ENCODE data around the gene MAP4. TPM values are rescaled to one million over a fixed set of nuclear protein-coding genes. Genes with fewer than 3 reads are reported as not detected.
"Not testable (repeated sequence)": the region's sequence is repeated elsewhere in the genome, so short reads cannot be mapped to it uniquely, and the experiment has no call there.

Gene MAP4
- total RNA-seq, 2 donors from 2014 or later: 80.6 to 89.7 TPM

- Mint-ChIP-seq H3K27me3 (no peaks in the 10 kb centered on the region), H3K27ac (no peak overlapping the region), H3K4me3 (no peak overlapping the region), H3K36me3 (ENCODE audit: low read depth) (no peaks in the 10 kb centered on the region), H3K4me1 (peaks cover 27% of the 10 kb centered on the region)
- H3K9me3 ChIP-seq (ENCODE audit: control insufficient read depth, low read length, poor library complexity, severe bottlenecking): no peaks in the 10 kb centered on the region
- no peak for ATAC-seq
- no peak for DNase-seq
Measured at GRCh38 chr3:48030188-48030587, 14.0 kb upstream of the MAP4 start.

GRCh38 chr3:48026951-48027908 is 11.0 kb upstream of the MAP4 start:
- H3K4me1 Mint-ChIP-seq: peaks cover 28% of the 10 kb centered on the region
- no peak overlapping the region for H3K4me3 Mint-ChIP-seq
- ATAC-seq: no peak
- no peaks in the 10 kb centered on the region for H3K9me3 ChIP-seq (ENCODE audit: control insufficient read depth, low read length, poor library complexity, severe bottlenecking)
- H3K27ac Mint-ChIP-seq: peak overlapping the region; percentile 56
- no peak for DNase-seq
- H3K36me3 Mint-ChIP-seq (ENCODE audit: low read depth): no peaks in the 10 kb centered on the region
- H3K27me3 Mint-ChIP-seq: no peaks in the 10 kb centered on the region

DNA sequence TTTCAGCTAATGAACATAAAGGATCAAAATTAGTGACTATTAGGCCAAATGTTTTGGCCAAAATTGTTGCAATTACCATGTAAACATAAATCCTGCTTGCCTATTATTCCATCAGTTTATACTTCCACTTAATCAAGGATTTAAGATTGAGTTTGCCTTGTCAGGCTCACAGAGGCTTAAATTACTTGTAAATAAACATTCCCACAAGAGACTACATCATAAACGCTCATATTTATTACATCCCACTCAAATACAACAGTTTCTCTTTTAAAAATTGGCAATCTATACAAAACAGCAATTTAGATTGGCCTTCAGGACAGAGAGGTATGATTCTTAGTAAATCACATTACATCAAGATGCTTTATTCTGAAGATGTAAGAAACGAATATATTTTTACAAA is 9.9 kb upstream of the MAP4 start:
- Mint-ChIP-seq H3K27ac (no peak overlapping the region), H3K36me3 (ENCODE audit: low read depth) (no peaks in the 10 kb centered on the region), H3K27me3 (no peaks in the 10 kb centered on the region), H3K4me1 (peaks cover 31% of the 10 kb centered on the region), H3K4me3 (no peak overlapping the region)
- no peaks in the 10 kb centered on the region for H3K9me3 ChIP-seq (ENCODE audit: control insufficient read depth, low read length, poor library complexity, severe bottlenecking)
- DNase-seq (no peak), ATAC-seq (no peak)

GRCh38 chr3:48024401-48024800 is 8.2 kb upstream of the MAP4 start:
- Mint-ChIP-seq H3K36me3 (ENCODE audit: low read depth) (no peaks in the 10 kb centered on the region), H3K4me3 (no peak overlapping the region), H3K27ac (no peak overlapping the region), H3K4me1 (peaks cover 28% of the 10 kb centered on the region), H3K27me3 (no peaks in the 10 kb centered on the region)
- DNase-seq (no peak), ATAC-seq (no peak)
- no peaks in the 10 kb centered on the region for H3K9me3 ChIP-seq (ENCODE audit: control insufficient read depth, low read length, poor library complexity, severe bottlenecking)

DNA sequence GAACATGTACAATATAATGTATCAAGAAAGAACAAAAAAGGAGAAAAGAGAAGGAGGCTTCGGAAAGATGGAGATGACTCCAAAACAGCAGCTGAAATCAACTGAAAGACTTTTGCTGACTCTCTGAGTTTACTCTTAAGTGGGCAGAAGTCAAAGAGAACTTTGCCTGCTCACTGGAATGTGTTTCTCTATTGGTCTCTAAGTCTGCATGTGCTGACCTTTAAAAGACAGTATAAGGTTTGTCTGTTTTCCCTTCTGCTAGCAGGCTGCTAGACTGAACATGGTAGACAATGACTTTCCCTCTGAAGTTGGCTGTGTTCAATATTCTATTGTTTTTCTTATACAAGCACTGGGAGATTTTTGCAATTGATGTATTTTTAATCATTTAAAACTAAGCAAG is 7.2 kb upstream of the MAP4 start:
- ATAC-seq (no peak), DNase-seq (no peak)

DNA sequence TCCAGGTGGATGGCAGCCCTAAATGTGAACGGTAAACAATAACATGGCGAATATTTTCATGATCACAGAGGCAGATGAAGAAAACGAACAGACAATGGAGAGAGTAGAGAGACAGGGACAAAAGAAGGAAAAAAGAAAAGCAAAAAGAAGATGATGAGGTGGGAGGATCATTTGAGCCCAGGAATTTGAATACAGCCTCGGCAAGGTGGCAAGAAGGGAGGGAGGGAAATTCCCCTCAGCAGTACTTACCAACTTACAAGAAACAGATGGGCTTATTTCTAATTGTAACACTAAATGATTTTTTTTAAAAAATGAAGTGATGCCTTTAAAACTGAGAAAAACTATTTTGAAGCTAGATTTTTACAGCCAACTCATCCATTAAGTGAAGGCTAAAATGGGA is 6.0 kb upstream of the MAP4 start:
- Mint-ChIP-seq H3K36me3 (ENCODE audit: low read depth) (no peaks in the 10 kb centered on the region), H3K27ac (peak overlapping the region; percentile 74), H3K27me3 (no peaks in the 10 kb centered on the region), H3K4me1 (peaks cover 27% of the 10 kb centered on the region), H3K4me3 (no peak overlapping the region)
- no peaks in the 10 kb centered on the region for H3K9me3 ChIP-seq (ENCODE audit: control insufficient read depth, low read length, poor library complexity, severe bottlenecking)
- no peak for ATAC-seq
- DNase-seq: no peak

More for the DNA sequence above, 7.2 kb upstream of the MAP4 start:
- no peak overlapping the region for H3K27ac Mint-ChIP-seq
- peaks cover 28% of the 10 kb centered on the region for H3K4me1 Mint-ChIP-seq
- no peak overlapping the region for H3K4me3 Mint-ChIP-seq
- no peaks in the 10 kb centered on the region for H3K36me3 Mint-ChIP-seq (ENCODE audit: low read depth)
- no peaks in the 10 kb centered on the region for H3K9me3 ChIP-seq (ENCODE audit: control insufficient read depth, low read length, poor library complexity, severe bottlenecking)
- no peaks in the 10 kb centered on the region for H3K27me3 Mint-ChIP-seq

DNA sequence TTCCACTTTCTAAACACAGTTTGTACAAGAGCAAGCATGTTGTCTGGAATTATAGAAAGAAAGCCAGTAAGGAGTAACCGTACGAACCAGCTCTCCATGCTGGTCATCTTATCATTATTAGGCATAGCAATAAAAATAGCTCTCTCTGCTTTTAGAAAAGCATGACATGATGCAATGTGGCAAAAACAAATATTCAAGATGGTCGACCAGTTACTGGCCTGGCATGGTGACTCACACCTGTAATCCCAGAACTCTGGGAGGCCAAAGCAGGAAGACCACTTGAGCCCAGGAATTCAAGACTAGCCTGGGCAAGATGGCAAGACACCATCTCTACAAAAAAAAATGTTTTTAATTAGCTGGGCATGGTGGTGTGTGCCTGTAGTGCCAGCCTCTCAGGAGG is 2.6 kb upstream of the MAP4 start:
- no peaks in the 10 kb centered on the region for H3K9me3 ChIP-seq (ENCODE audit: control insufficient read depth, low read length, poor library complexity, severe bottlenecking)
- ATAC-seq (no peak), DNase-seq (no peak)
- Mint-ChIP-seq H3K27ac (peak overlapping the region; percentile 67), H3K4me1 (peaks cover 40% of the 10 kb centered on the region), H3K4me3 (no peak overlapping the region), H3K27me3 (no peaks in the 10 kb centered on the region), H3K36me3 (ENCODE audit: low read depth) (no peaks in the 10 kb centered on the region)

- DNase-seq (no peak), ATAC-seq (no peak)
- no peaks in the 10 kb centered on the region for H3K9me3 ChIP-seq (ENCODE audit: control insufficient read depth, low read length, poor library complexity, severe bottlenecking)
- Mint-ChIP-seq H3K4me1 (peaks cover 38% of the 10 kb centered on the region), H3K4me3 (no peak overlapping the region), H3K36me3 (ENCODE audit: low read depth) (no peaks in the 10 kb centered on the region), H3K27me3 (no peaks in the 10 kb centered on the region), H3K27ac (peak overlapping the region; percentile 67)
Measured at GRCh38 chr3:48015431-48016180, 610 bp downstream of the MAP4 start.

- H3K36me3 Mint-ChIP-seq (ENCODE audit: low read depth): no peaks in the 10 kb centered on the region
- peaks cover 40% of the 10 kb centered on the region for H3K4me1 Mint-ChIP-seq
- DNase-seq (no peak), ATAC-seq (no peak)
- no peaks in the 10 kb centered on the region for H3K27me3 Mint-ChIP-seq
- H3K27ac Mint-ChIP-seq: peak overlapping the region; percentile 69
- H3K9me3 ChIP-seq (ENCODE audit: control insufficient read depth, low read length, poor library complexity, severe bottlenecking): no peaks in the 10 kb centered on the region
- no peak overlapping the region for H3K4me3 Mint-ChIP-seq
Measured at GRCh38 chr3:48014358-48014757, 1.9 kb downstream of the MAP4 start.

- no peak for DNase-seq
- ATAC-seq: peak; percentile 65
- H3K9me3 ChIP-seq (ENCODE audit: control insufficient read depth, low read length, poor library complexity, severe bottlenecking): no peaks in the 10 kb centered on the region
- H3K27me3 Mint-ChIP-seq: no peaks in the 10 kb centered on the region
- no peaks in the 10 kb centered on the region for H3K36me3 Mint-ChIP-seq (ENCODE audit: low read depth)
- peak overlapping the region; percentile 69 for H3K27ac Mint-ChIP-seq
- H3K4me1 Mint-ChIP-seq: peaks cover 38% of the 10 kb centered on the region
- peak overlapping the region; percentile 39 for H3K4me3 Mint-ChIP-seq
Measured at GRCh38 chr3:48013288-48013980, 2.8 kb downstream of the MAP4 start.

DNA sequence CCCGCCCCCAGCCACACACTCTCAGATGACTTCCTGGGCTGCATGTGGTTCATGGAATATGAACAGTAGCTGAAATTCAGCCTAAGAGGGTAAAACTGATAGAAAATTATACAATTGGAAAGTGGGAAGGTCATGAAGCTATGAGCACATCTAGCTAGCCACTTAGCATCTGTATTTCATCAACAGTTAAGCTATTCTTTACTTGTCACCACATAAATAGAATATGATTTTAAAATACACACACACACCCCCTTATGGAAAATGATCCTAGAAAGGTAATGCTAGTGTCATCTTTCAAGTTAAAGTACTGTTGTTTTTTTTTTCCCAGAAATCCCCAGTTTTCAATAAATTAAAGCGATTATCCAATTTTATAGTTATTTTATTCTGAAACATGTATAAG is 3.6 kb downstream of the MAP4 start:
- no peak overlapping the region for H3K4me3 Mint-ChIP-seq

DNA sequence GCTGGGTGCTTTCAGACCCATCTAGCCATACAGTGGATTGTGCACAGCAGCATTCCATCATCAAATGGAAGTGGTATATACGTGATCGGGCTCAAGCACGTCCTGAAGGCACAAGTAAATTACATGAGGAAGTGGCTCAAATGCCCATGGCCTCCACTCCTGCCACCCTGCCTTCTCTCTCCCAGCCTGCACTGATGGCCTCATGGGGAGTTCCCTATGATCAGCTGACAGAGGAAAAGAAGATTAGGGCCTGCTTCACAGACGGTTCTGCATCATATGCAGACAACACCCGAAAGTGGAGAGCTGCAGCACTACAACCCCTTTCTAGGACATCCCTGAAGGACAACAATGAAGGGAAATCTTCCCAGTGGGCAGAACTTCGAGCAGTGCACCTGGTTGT is 8.2 kb downstream of the MAP4 start:
- H3K4me3 Mint-ChIP-seq; H3K27ac Mint-ChIP-seq; DNase-seq; H3K9me3 ChIP-seq (ENCODE audit: control insufficient read depth, low read length, poor library complexity, severe bottlenecking); H3K27me3 Mint-ChIP-seq; H3K36me3 Mint-ChIP-seq (ENCODE audit: low read depth); ATAC-seq: not testable (repeated sequence)
- peaks cover 19% of the 10 kb centered on the region for H3K4me1 Mint-ChIP-seq

More for the DNA sequence above, 3.6 kb downstream of the MAP4 start:
- H3K4me1 Mint-ChIP-seq: peaks cover 40% of the 10 kb centered on the region
- DNase-seq (no peak), ATAC-seq (no peak)
- no peaks in the 10 kb centered on the region for H3K27me3 Mint-ChIP-seq
- no peaks in the 10 kb centered on the region for H3K9me3 ChIP-seq (ENCODE audit: control insufficient read depth, low read length, poor library complexity, severe bottlenecking)
- no peak overlapping the region for H3K27ac Mint-ChIP-seq
- no peaks in the 10 kb centered on the region for H3K36me3 Mint-ChIP-seq (ENCODE audit: low read depth)

DNA sequence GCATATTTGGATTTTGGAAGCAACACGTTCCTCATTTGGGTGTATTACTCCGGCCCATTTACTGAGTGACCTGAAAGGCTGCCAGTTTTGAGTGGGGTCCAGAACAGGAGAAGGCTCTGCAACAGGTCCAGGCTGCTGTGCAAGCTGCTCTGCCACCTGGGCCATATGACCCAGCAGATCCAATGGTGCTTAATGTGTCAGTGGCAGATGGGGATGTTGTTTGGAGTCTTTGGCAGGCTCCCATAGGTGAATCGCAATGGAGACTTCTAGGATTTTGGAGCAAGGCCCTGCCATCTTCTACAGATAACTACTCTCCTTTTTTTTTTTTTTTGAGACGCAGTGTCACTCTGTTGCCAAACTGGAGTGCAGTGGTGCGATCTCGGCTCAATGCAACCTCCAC is 8.9 kb downstream of the MAP4 start:
- H3K9me3 ChIP-seq (ENCODE audit: control insufficient read depth, low read length, poor library complexity, severe bottlenecking); H3K27me3 Mint-ChIP-seq; DNase-seq; H3K36me3 Mint-ChIP-seq (ENCODE audit: low read depth); H3K4me3 Mint-ChIP-seq; ATAC-seq; H3K27ac Mint-ChIP-seq: not testable (repeated sequence)
- peaks cover 19% of the 10 kb centered on the region for H3K4me1 Mint-ChIP-seq
